CD8-positive, alpha-beta memory T cell (primary cell): ENCODE results near the gene TAB2. TPM values are rescaled to one million over a fixed set of nuclear protein-coding genes. Genes with fewer than 3 reads are reported as not detected.

Experiments
- CTCF ChIA-PET: fragments of 350-600 bp; sonication (Branson Sonifier 250); formaldehyde crosslinking; loops from one replicate; lab custom pipeline; 2021; ENCODE audit warnings: antibody characterized with exemption; lab: Charles Lee
- POLR2A ChIA-PET: fragments of 350-600 bp; sonication (Branson Sonifier 250); formaldehyde crosslinking; loops from one replicate; lab custom pipeline; 2021; ENCODE audit warnings: antibody characterized with exemption; lab: Charles Lee
- DNase-seq, 5 donors: peaks; one replicate each; pipeline versions ENCODE4 v3.0.0 to v3.0.0-alpha.2; 2020 to 2022; ENCODE audit warnings: mixed read lengths in 1 of 5
- H3K27ac ChIP-seq: one replicate; pipeline ENCODE4 v1.7.0; 2013; ENCODE audit warnings: low read depth, mild to moderate bottlenecking, low read length, moderate library complexity
- H3K27me3 ChIP-seq: 2 replicates; pipeline ENCODE4 v1.7.0; 2013; ENCODE audit warnings: low read length, mild to moderate bottlenecking; ENCODE audit not compliant: insufficient read depth, poor library complexity, severe bottlenecking
- H3K36me3 ChIP-seq: 2 replicates; pipeline ENCODE4 v1.7.0; 2013; ENCODE audit warnings: mild to moderate bottlenecking, low read length, moderate library complexity; ENCODE audit not compliant: insufficient read depth
- H3K4me1 ChIP-seq: 2 replicates; pipeline ENCODE4 v1.7.0; 2013; ENCODE audit warnings: mild to moderate bottlenecking, low read length, moderate library complexity; ENCODE audit not compliant: insufficient read depth
- H3K4me3 ChIP-seq: 2 replicates; pipeline ENCODE4 v1.7.0; 2013; ENCODE audit warnings: mild to moderate bottlenecking, low read length
- H3K9me3 ChIP-seq: 2 replicates; pipeline ENCODE4 v1.7.0; 2013; ENCODE audit warnings: mild to moderate bottlenecking, low read length
- H3K27ac Mint-ChIP-seq, 8 donors: one replicate each; pipeline ENCODE4 v1.8.0; 2020 to 2021; ENCODE audit warnings: mixed read lengths in 8 of 8, mild to moderate bottlenecking in 6 of 8, inconsistent platforms in 3 of 8, moderate library complexity in 3 of 8
- H3K27me3 Mint-ChIP-seq, 2 donors: one replicate each; pipeline ENCODE4 v1.8.0; 2020 to 2021; ENCODE audit warnings: mixed read lengths in 2 of 2, mild to moderate bottlenecking in 1 of 2, moderate library complexity in 1 of 2
- H3K36me3 Mint-ChIP-seq, 3 donors: one replicate each; pipeline ENCODE4 v1.8.0; 2020 to 2021; ENCODE audit warnings: mixed read lengths in 3 of 3, inconsistent platforms in 1 of 3, mild to moderate bottlenecking in 1 of 3
- H3K4me1 Mint-ChIP-seq, 3 donors: one replicate each; pipeline ENCODE4 v1.8.0; 2020 to 2021; ENCODE audit warnings: mixed read lengths in 3 of 3, inconsistent platforms in 1 of 3, mild to moderate bottlenecking in 1 of 3
- H3K4me3 Mint-ChIP-seq, 7 donors: one replicate each; pipeline ENCODE4 v1.8.0; 2020 to 2021; ENCODE audit warnings: mixed read lengths in 7 of 7, mild to moderate bottlenecking in 6 of 7, moderate library complexity in 4 of 7, inconsistent platforms in 2 of 7
- H3K9me3 Mint-ChIP-seq, 5 donors: one replicate each; pipeline ENCODE4 v1.8.0; 2020 to 2022; ENCODE audit warnings: mixed read lengths in 5 of 5, mild to moderate bottlenecking in 3 of 5, moderate library complexity in 2 of 5, inconsistent platforms in 1 of 5
- polyA plus RNA-seq: library from polyadenylated mRNA; unstranded; fragments of 300-500 nt; fragmentation: Illumina TruSeq; gene quantifications from one replicate; pipeline ENCODE4 v1.2.3, GENCODE V29; 2021
- total RNA-seq, 2 experiments: library from RNA; stranded (reverse); gene quantifications; one replicate each; pipeline ENCODE4 v1.2.3, GENCODE V29; 2021

The TAB2 gene
- total and polyA plus RNA-seq, 3 experiments from 2014 or later: 16.6 to 109 (median 103) TPM

DNA sequence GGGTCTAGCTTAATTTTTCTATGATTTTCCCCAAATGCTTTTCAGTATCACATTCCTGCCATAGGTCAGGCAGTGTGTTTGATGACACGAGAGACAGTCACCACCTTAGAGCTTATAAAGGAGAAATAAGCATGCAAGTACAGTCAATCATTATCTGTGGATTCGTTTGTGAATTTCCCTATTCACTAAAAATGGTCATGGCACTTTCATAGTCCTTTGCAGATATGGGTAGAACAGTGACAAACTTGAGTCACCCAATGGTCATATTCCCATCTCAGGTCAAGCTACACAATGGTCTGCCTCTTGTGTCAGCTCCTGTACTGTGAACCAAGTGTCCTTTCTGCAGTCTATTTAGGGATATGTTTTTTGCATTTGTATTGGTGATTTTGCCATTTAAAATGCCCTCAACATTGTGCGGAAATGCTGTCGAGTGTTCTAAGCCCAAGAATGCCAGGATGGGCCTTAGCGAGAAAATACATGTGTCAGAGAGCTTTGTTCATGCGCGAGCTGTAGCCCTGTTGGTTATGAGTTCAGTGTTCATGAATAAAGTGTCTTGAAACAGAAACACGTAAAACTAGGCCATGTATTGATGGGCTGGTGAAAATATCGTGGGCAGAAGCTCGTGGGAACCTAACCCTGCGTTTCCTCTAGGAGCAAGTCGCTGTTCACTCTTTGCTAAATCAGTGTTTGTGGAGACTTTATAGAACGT, 102.3 kb downstream of the TAB2 start:
- H3K27ac ChIP-seq: no peak overlapping the region
- Mint-ChIP-seq H3K9me3 (peaks cover 0 to 4% (median 0%) of the 10 kb centered on the region in 5 donors), H3K4me1 (peaks cover 9 to 21% (median 17%) of the 10 kb centered on the region in 3 donors), H3K36me3 (peaks cover 0 to 1% (median 0%) of the 10 kb centered on the region in 3 donors), H3K27me3 (peaks cover 0 to 13% of the 10 kb centered on the region in 2 donors), H3K27ac (no peak overlapping the region), H3K4me3 (no peak overlapping the region)
- H3K36me3 ChIP-seq: no peaks in the 10 kb centered on the region
- H3K9me3 ChIP-seq: no peaks in the 10 kb centered on the region
- no peak for DNase-seq
- no peak overlapping the region for H3K4me3 ChIP-seq
- POLR2A ChIA-PET: no interaction called here
- CTCF ChIA-PET: interaction anchor here (1.0 to 3.2 kb wide), 4 partner anchors 10 to 411 kb away, joined by 3 to 18 read pairs (median 3); no protein-coding TSS in a partner anchor
- H3K27me3 ChIP-seq: no peaks in the 10 kb centered on the region
- H3K4me1 ChIP-seq: no peaks in the 10 kb centered on the region

- H3K27me3 ChIP-seq: no peaks in the 10 kb centered on the region
- Mint-ChIP-seq H3K27ac (no peak overlapping the region), H3K4me1 (peaks cover 6 to 13% (median 11%) of the 10 kb centered on the region in 3 donors), H3K9me3 (peaks cover 0 to under 1% (median 0%) of the 10 kb centered on the region in 5 donors), H3K27me3 (peaks cover 0 to 13% of the 10 kb centered on the region in 2 donors), H3K4me3 (no peak overlapping the region), H3K36me3 (no peaks in the 10 kb centered on the region)
- no peak for DNase-seq
- no peaks in the 10 kb centered on the region for H3K9me3 ChIP-seq
- no peaks in the 10 kb centered on the region for H3K4me1 ChIP-seq
- no peak overlapping the region for H3K27ac ChIP-seq
- ChIA-PET CTCF (interaction anchor here (1.3 to 3.2 kb wide), 3 partner anchors 11 to 412 kb away, joined by 3 to 18 read pairs (median 3); no protein-coding TSS in a partner anchor), POLR2A (no interaction called here)
- H3K36me3 ChIP-seq: no peaks in the 10 kb centered on the region
- no peak overlapping the region for H3K4me3 ChIP-seq
Measured at GRCh38 chr6:149421132-149421531, 103.6 kb downstream of the TAB2 start.

DNA sequence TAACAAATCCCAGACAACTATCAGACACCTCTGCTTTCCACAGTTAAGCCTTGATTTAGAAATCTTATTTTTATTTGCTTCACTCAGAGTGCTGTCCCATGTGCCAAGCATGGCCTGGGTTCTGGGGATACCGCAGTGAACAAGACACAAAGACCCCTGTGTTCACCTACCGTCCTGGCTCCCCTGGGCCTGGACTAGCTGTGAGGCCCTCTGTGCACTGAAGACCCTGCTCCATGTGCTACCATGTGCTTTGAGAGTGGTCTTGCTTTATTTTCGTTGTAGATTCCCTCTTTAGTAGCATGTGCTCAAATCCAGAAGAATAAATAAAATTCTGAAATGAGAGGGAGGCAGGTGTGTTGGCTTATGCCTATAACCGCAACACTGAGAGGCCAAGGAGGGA, 105.1 kb downstream of the TAB2 start:
- no peaks in the 10 kb centered on the region for H3K36me3 ChIP-seq
- ChIA-PET CTCF (no interaction called here), POLR2A (no interaction called here)
- Mint-ChIP-seq H3K27me3 (peaks cover 0 to 13% of the 10 kb centered on the region in 2 donors), H3K4me3 (no peak overlapping the region), H3K4me1 (peaks cover 6 to 12% (median 10%) of the 10 kb centered on the region in 3 donors), H3K9me3 (no peaks in the 10 kb centered on the region), H3K36me3 (no peaks in the 10 kb centered on the region), H3K27ac (no peak overlapping the region)
- DNase-seq: no peak
- no peaks in the 10 kb centered on the region for H3K4me1 ChIP-seq
- no peak overlapping the region for H3K4me3 ChIP-seq
- H3K9me3 ChIP-seq: no peaks in the 10 kb centered on the region
- H3K27me3 ChIP-seq: no peaks in the 10 kb centered on the region
- H3K27ac ChIP-seq: no peak overlapping the region

DNA sequence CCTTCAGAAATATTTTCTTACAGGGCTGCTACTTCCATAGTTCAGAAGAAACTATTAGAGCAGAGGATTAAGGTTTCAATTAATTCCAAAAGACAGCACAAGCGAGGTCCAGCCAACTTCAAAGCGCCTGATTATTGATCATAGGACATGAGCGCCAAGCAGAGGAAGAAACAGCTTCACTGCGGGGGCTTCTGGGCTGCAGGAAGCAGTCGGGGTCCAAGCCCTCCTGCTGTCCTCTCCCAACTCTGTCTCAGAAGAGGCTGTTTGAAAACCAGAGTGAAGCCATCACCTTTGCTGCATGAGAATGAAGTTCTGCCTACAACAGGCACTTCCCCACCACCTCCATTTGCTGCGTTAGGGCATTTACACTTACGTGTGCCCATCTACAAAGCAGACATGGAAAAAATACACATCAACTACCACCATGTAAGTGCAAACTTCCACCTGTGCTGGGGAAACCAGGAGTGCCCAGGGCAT, 106.5 kb downstream of the TAB2 start:
- Histone ChIP-seq H3K27me3 (no peaks in the 10 kb centered on the region), H3K9me3 (no peaks in the 10 kb centered on the region), H3K36me3 (no peaks in the 10 kb centered on the region), H3K27ac (no peak overlapping the region), H3K4me3 (no peak overlapping the region), H3K4me1 (no peaks in the 10 kb centered on the region)
- ChIA-PET POLR2A (no interaction called here), CTCF (interaction anchor here (1.3 to 1.6 kb wide), 2 partner anchors 8 to 396 kb away, joined by 4 read pairs; no protein-coding TSS in a partner anchor)
- H3K27me3 Mint-ChIP-seq: peaks cover 0 to 13% of the 10 kb centered on the region in 2 donors
- H3K9me3 Mint-ChIP-seq: no peaks in the 10 kb centered on the region
- H3K36me3 Mint-ChIP-seq: no peaks in the 10 kb centered on the region
- no peak overlapping the region for H3K27ac Mint-ChIP-seq
- no peak overlapping the region for H3K4me3 Mint-ChIP-seq
- peaks cover 6 to 12% (median 10%) of the 10 kb centered on the region in 3 donors for H3K4me1 Mint-ChIP-seq
- DNase-seq: no peak

GRCh38 chr6:149425224-149425623, 107.7 kb downstream of the TAB2 start:
- ChIA-PET CTCF (interaction anchor here (1.2 to 1.6 kb wide), 3 partner anchors 16 to 92 kb away, joined by 3 to 4 read pairs (median 4); no protein-coding TSS in a partner anchor), POLR2A (no interaction called here)

GRCh38 chr6:149425754-149426153, 108.2 kb downstream of the TAB2 start:
- H3K4me3 ChIP-seq: no peak overlapping the region
- POLR2A ChIA-PET: no interaction called here
- CTCF ChIA-PET: interaction anchor here (0.8 to 1.6 kb wide), 5 partner anchors 15 to 394 kb away, joined by 3 to 4 read pairs (median 3); no protein-coding TSS in a partner anchor
- Mint-ChIP-seq H3K36me3 (no peaks in the 10 kb centered on the region), H3K9me3 (no peaks in the 10 kb centered on the region), H3K4me3 (no peak overlapping the region), H3K27ac (peak overlapping the region in 1 of 8 donors; percentile 43), H3K4me1 (peaks cover 0 to 4% (median 0%) of the 10 kb centered on the region in 3 donors), H3K27me3 (peaks cover 0 to 6% of the 10 kb centered on the region in 2 donors)
- no peaks in the 10 kb centered on the region for H3K27me3 ChIP-seq
- no peaks in the 10 kb centered on the region for H3K36me3 ChIP-seq
- no peak overlapping the region for H3K27ac ChIP-seq
- H3K4me1 ChIP-seq: no peaks in the 10 kb centered on the region
- DNase-seq: no peak
- H3K9me3 ChIP-seq: no peaks in the 10 kb centered on the region

More at GRCh38 chr6:149425224-149425623, 107.7 kb downstream of the TAB2 start:
- Histone ChIP-seq H3K9me3 (no peaks in the 10 kb centered on the region), H3K36me3 (no peaks in the 10 kb centered on the region), H3K4me1 (no peaks in the 10 kb centered on the region), H3K27ac (no peak overlapping the region), H3K27me3 (no peaks in the 10 kb centered on the region), H3K4me3 (no peak overlapping the region)
- Mint-ChIP-seq H3K36me3 (no peaks in the 10 kb centered on the region), H3K4me3 (no peak overlapping the region), H3K4me1 (peaks cover 4 to 9% (median 4%) of the 10 kb centered on the region in 3 donors), H3K9me3 (no peaks in the 10 kb centered on the region), H3K27ac (no peak overlapping the region), H3K27me3 (peaks cover 0 to 9% of the 10 kb centered on the region in 2 donors)
- no peak for DNase-seq

- no peak overlapping the region for H3K4me3 ChIP-seq
- Mint-ChIP-seq H3K4me3 (no peak overlapping the region), H3K27ac (no peak overlapping the region), H3K27me3 (peaks cover 0 to 1% of the 10 kb centered on the region in 2 donors), H3K9me3 (no peaks in the 10 kb centered on the region), H3K36me3 (no peaks in the 10 kb centered on the region), H3K4me1 (peaks cover 2 to 5% (median 5%) of the 10 kb centered on the region in 3 donors)
- no peak for DNase-seq
- no peaks in the 10 kb centered on the region for H3K36me3 ChIP-seq
- no peak overlapping the region for H3K27ac ChIP-seq
- POLR2A ChIA-PET: interaction anchor here (0.7 kb wide), 1 partner anchor 346 kb away, joined by 3 read pairs; no protein-coding TSS in a partner anchor
- H3K27me3 ChIP-seq: no peaks in the 10 kb centered on the region
- H3K4me1 ChIP-seq: peaks cover 4% of the 10 kb centered on the region
- CTCF ChIA-PET: interaction anchor here (1.2 kb wide), 1 partner anchor 80 kb away, joined by 3 read pairs; no protein-coding TSS in a partner anchor
- H3K9me3 ChIP-seq: no peaks in the 10 kb centered on the region
Measured at GRCh38 chr6:149428606-149429005, 111.1 kb downstream of the TAB2 start.
